ENCODE results near the gene DIPK1C.

Gene DIPK1C

DNA sequence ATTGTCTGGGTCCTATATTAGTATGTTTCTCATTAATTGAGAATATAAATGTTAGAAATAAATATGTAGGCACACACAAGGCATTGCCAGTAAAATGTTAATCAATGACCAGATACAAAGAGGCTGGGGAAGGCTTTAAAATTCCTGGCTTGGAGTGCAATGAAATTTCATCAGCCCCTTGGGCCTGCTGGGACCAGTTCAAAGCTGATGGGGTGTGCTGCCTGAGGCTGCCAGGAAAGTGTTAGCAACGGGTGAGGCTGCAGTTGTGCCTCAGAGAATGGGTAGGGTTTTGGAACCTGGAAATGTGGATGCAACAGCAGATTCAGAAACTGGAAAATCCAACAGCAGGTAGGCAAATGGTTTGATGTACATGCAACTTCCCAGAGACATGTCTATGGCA is 68.9 kb downstream of the DIPK1C start:
- DNase-seq (ENCODE audit: low read depth, low spot score), result no peak

DNA sequence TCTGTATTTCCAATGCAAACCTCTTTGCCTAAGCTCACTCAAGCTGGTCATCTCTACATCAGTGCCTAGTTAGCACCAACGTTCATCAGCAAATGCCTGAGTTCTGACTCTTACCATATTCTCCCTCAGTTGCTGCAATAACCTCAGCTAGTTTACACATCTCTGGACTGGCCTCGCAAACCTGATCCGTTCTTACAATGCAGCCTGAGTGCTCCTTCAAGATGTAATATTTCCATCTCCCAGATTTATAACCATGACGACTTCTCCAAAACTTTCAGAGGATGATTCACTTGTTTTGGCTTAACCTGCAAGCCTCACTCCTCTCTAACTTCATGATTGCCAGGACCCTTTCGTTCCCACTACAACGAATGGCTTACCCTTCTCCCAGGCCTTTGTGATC is 69.7 kb downstream of the DIPK1C start:
- DNase-seq (ENCODE audit: low read depth, low spot score), result no peak

All from iPS DF 19.7 (cell line).